Prostate gland (tissue), 2 donors: ENCODE data around the gene PPP2R2D.

Source experiments
- POLR2AphosphoS5 ChIP-seq: sonication (generic); formaldehyde crosslinking; IDR thresholded peaks from one replicate; pipeline ENCODE4 v1.6.1; 2017; ENCODE audit warnings: antibody characterized with exemption
- TF ChIP-seq, protein P1 (sequence below), 4 experiments: fragments of 200-600 bp in 2 of 4; fragments of 450-650 bp in 2 of 4; sonication (generic) in 2 of 4; IDR thresholded peaks; 1 replicate in 3 of 4; 2 replicates in 1 of 4; pipeline ENCODE4 v1.5.1; 2016 to 2019; ENCODE audit warnings: antibody characterized with exemption in 4 of 4, mild to moderate bottlenecking in 2 of 4, moderate library complexity in 2 of 4

DNA sequence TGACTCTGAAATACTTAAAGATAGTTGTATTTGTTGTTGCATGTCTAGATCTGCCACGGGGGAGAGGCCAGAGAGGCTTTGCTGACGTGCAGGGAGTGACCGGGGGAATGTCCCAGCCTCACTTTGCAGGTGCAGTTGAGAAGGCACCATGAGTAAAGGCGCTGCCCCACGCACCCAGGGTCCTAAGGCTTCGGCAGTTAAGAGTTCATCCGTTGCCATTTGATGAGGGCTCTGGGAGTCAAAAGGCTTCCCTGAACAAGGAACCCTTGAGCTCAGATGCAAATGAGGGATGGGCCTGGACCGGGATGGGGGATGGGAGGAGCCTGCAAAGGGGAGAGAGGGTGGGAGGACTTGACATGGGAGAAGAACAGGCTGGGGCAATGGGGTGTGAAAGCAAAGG, 20.4 kb downstream of the PPP2R2D start:
- TF ChIP-seq, protein P1, sequence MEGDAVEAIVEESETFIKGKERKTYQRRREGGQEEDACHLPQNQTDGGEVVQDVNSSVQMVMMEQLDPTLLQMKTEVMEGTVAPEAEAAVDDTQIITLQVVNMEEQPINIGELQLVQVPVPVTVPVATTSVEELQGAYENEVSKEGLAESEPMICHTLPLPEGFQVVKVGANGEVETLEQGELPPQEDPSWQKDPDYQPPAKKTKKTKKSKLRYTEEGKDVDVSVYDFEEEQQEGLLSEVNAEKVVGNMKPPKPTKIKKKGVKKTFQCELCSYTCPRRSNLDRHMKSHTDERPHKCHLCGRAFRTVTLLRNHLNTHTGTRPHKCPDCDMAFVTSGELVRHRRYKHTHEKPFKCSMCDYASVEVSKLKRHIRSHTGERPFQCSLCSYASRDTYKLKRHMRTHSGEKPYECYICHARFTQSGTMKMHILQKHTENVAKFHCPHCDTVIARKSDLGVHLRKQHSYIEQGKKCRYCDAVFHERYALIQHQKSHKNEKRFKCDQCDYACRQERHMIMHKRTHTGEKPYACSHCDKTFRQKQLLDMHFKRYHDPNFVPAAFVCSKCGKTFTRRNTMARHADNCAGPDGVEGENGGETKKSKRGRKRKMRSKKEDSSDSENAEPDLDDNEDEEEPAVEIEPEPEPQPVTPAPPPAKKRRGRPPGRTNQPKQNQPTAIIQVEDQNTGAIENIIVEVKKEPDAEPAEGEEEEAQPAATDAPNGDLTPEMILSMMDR (IDR thresholded peaks at IDR 0.05) = no peak
- no peak for TF ChIP-seq POLR2AphosphoS5
